ENCODE data around the gene HTRA1.

Gene HTRA1

DNA sequence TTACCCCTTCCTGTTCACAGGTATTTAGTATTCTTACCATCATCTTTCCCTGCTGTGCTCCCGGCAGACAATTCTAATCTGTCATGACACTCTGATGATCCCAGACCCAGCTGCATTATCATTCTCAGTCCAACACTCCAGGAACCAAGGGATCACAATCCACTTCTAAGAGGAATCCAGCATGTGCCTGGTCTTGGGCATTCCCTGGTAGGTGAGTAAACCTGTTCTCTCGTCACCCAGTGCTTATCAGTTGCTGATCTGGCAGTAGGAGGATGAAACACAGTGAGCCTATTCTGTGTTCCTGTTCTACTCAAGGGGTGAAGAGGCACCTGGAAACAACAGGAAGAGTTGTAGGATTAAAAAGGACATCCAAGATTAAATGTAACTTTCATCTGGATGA is 97.9 kb downstream of the HTRA1 start:
- no peak for DNase-seq

DNA sequence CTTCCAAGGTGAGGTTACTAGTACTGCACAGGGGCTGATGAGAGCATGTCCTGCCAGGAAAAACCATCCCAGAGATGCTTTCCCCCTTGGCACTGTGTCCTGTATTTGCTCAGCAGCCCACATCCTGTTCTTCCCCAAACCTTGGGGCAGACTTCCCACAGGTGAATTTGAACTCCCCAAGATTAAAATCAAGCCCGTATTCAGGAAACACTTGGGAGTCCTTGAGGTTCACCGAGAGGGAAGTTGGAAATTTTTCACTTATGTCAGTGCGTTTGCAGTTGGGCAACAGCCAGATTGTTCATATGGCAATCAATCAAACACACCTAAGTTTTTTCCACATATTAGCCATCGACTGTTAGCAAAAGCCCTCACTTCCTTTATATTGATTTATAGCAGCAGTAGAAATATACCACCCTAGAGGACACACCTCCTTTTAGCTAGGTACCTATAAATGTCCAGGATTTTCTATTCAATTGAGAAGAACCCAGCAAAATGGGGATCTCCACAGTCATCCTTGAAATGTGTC is 99.0 kb downstream of the HTRA1 start, which contains the start of gene DMBT1:
Gene DMBT1, plus strand, starts transcription at position 476 of the 526 bp plus-strand sequence. Its CDS starts 17 bp downstream, at position 493.
- DNase-seq = no peak

DNA sequence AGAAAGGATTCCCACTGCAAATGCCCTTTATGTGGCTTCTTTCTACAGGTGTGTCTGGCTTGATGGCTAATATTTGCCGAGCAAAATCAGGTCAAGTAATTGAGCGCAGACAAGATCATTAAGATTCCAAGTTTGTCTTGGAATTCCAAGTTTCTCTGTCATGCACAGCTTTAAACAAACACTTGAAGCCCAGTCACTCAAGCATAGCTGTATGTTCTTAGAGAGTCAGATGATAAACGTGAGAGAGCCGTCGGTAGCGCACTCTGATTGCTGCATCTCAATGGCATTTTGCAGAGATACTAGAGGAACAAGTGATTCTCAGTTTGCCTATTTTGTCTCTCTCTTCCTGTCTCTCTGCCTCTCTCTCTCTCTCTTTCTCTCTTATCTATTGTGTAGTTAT is 99.9 kb downstream of the HTRA1 start:
- peak; percentile 51 for DNase-seq

DNA sequence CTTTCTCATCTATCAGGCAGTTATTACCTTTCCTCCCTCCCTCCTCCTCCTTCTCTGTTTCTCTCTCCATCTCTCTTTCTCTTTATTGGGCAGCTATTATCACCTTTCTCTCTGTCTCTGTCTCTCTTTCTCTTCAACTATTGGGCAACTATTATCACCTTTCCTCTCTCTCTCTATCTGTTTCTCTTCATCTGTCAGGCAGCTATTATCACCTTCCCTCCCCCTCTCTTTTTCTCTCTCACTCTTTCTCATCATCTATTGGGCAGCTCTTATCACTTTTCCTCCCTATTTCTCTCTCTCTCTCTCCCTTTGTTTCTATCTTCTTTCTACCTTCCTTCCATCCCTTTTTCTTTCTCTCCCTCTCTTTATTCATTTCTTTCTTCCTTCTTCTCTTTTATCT is 100.4 kb downstream of the HTRA1 start:
- DNase-seq = no peak

Data from kidney glomerular epithelial cell (primary cell).